ENCODE measurements around the gene GTF2A1L.

The GTF2A1L gene

GRCh38 chr2:48677450-48677849, 59.8 kb downstream of the GTF2A1L start:
- no peak for DNase-seq (ENCODE audit: extremely low read depth, low read depth)
- no peak for TF ChIP-seq CTCF (IDR thresholded peaks at IDR 0.05; ENCODE audit: low read depth, low read length)

GRCh38 chr2:48685126-48685525, 67.5 kb downstream of the GTF2A1L start:
- TF ChIP-seq CTCF (IDR thresholded peaks at IDR 0.05; ENCODE audit: low read depth, low read length) = no peak
- no peak for DNase-seq (ENCODE audit: extremely low read depth, low read depth)

DNA sequence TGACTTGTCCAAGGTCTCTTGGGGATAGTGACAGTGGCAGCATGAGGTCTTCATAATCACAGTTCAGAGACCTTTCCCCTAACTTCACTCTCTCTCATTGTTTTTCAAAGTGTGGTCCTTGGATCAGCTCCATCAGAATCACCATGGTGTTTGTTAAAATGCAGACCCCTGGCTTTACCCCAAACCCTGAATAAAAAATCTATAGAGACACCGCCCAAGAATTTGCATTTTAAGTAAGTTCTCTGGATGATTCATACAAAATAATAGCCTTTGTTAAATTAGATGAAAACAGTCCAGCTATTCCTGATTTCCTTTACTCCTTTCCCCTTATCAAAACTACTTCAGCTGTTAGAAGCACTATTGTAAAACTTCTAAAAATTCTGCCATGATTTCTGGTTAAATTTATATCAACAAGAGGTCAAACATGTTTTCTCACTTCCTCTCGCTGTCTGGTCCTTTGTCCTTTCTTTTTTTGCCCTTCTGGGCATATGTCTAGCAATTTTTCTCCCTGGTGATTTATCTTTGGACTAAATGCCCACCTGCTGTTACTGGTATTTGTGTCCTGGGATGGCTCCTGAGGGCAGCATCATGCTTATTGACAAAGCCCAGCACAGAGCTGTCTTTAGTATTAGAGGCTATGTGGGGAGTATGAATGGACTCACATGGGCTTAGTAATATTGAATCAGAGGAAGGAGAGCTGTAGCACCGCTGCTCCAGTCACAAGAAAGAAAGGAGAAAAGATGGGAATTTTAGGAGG, 74.5 kb downstream of the GTF2A1L start:
- DNase-seq (ENCODE audit: extremely low read depth, low read depth) = no peak
- TF ChIP-seq CTCF (IDR thresholded peaks at IDR 0.05; ENCODE audit: low read depth, low read length) = no peak

DNA sequence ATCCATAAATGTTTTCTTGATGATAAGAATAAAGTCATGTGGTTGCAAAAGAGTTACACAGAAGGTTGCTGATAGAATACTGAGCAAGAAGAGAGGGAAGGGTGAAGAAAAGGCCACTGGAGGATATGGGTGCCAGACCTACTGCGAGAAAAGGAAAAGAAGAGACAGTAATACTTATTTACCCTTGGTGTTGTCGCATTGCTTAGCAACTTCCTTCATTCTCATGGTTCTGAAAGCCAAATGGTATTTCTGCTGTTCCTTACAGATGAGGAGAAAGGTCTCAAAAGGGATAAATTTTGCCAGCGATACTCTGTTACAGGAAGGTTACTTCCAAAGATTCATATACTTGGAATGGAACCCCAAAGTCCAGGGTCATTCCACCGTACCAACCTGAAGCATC, 75.4 kb downstream of the GTF2A1L start:
- DNase-seq (ENCODE audit: extremely low read depth, low read depth) = no peak
- no peak for TF ChIP-seq CTCF (IDR thresholded peaks at IDR 0.05; ENCODE audit: low read depth, low read length)

GRCh38 chr2:48693645-48694044, 76.0 kb downstream of the GTF2A1L start:
- TF ChIP-seq CTCF (IDR thresholded peaks at IDR 0.05; ENCODE audit: low read depth, low read length) = no peak
- DNase-seq (ENCODE audit: extremely low read depth, low read depth) = no peak

GRCh38 chr2:48694149-48694548, 76.5 kb downstream of the GTF2A1L start:
- DNase-seq (ENCODE audit: extremely low read depth, low read depth) = no peak
- no peak for TF ChIP-seq CTCF (IDR thresholded peaks at IDR 0.05; ENCODE audit: low read depth, low read length)

- DNase-seq (ENCODE audit: extremely low read depth, low read depth) = no peak
- no peak for TF ChIP-seq CTCF (IDR thresholded peaks at IDR 0.05; ENCODE audit: low read depth, low read length)
Measured at GRCh38 chr2:48695991-48696390, 78.3 kb downstream of the GTF2A1L start.
